K562 (cell line): ENCODE results near the gene FAF2. TPM values are rescaled to one million over a fixed set of nuclear protein-coding genes. Genes with fewer than 3 reads are reported as not detected.

Experiments used
- ATAC-seq: fragments of 200-7000 bp; cut with Tn5 transposase; 3 replicates; pipeline ENCODE4 v1.9.1; 2020; ENCODE audit warnings: moderate library complexity
- BruUV-seq: library from RNA; stranded (reverse); fragments of 400-500 nt; replicated peaks from 2 replicates; lab custom pipeline; 2021; lab: Mats Ljungman, UMichigan
- CTCF ChIA-PET: fragments of 300-600 bp; formaldehyde crosslinking; extraction: SDS; loops from one replicate; lab custom pipeline; 2021; ENCODE audit warnings: low intra/inter-chr PET ratio; lab: Yijun Ruan, JAX
- POLR2A ChIA-PET: fragments of 300-600, 350-650 bp; sonication (Branson Sonifier 250); formaldehyde crosslinking; extraction: SDS; loops from one replicate; lab custom pipeline; 2021; ENCODE audit warnings: antibody characterized with exemption, inconsistent platforms; lab: Yijun Ruan, JAX
- DNase-seq, 4 experiments: peaks; one replicate each; pipeline versions ENCODE4 v3.0.0 to v3.0.0-alpha.2; 2011 to 2018; ENCODE audit warnings: low spot score in 3 of 4, mixed read lengths in 3 of 4; ENCODE audit errors: extremely low read depth in 1 of 4
- FAIRE-seq: peaks from 2 replicates; lab custom pipeline; 2011; peaks lifted over from hg19 to GRCh38; lab: Jason Lieb, UNC
- H2AFZ ChIP-seq: 2 replicates; pipeline ENCODE4 v1.6.0; 2011; ENCODE audit warnings: low read depth, low read length, control low read depth, inconsistent platforms
- H3K27ac ChIP-seq: fragments of 200-600 bp; 3 replicates; pipeline ENCODE4 v1.8.0; 2011; ENCODE audit warnings: low read depth, mild to moderate bottlenecking, control low read depth, inconsistent platforms, low read length, moderate library complexity, mixed read lengths; ENCODE audit errors: extremely low read depth
- H3K27me3 ChIP-seq, 2 experiments: fragments of 300-600 bp in 1 of 2; 2 replicates in 1 of 2; 3 replicates in 1 of 2; pipeline versions ENCODE4 v1.6.0 to v1.8.0; 2011; ENCODE audit warnings: inconsistent platforms in 2 of 2, low read length in 2 of 2, mild to moderate bottlenecking in 1 of 2, mixed read lengths in 1 of 2, moderate library complexity in 1 of 2; ENCODE audit not compliant: control insufficient read depth in 2 of 2, insufficient read depth in 2 of 2
- H3K36me3 ChIP-seq: fragments of 300-600 bp; 3 replicates; pipeline ENCODE4 v1.8.0; 2011; ENCODE audit warnings: mild to moderate bottlenecking, low read length, inconsistent platforms; ENCODE audit not compliant: control insufficient read depth, insufficient read depth
- H3K4me1 ChIP-seq, 2 experiments: fragments of 200-600 bp in 1 of 2; replicated peaks in 1 of 2; 2 replicates in 1 of 2; 3 replicates in 1 of 2; pipeline versions ENCODE4 v1.5.1 to v1.8.0; 2011; ENCODE audit warnings: inconsistent platforms in 2 of 2, low read length in 2 of 2, mild to moderate bottlenecking in 1 of 2, mixed read lengths in 1 of 2, moderate library complexity in 1 of 2; ENCODE audit not compliant: control insufficient read depth in 2 of 2, insufficient read depth in 2 of 2
- H3K4me2 ChIP-seq: 2 replicates; pipeline ENCODE4 v1.6.1; 2011; ENCODE audit warnings: low read length, control low read depth, inconsistent platforms, mixed read lengths; ENCODE audit not compliant: insufficient read depth
- H3K4me3 ChIP-seq: fragments of 200-600 bp; sonication (generic), shearing (Covaris generic); 2 replicates; pipeline ENCODE4 v1.5.1; 2016; ENCODE audit warnings: control low read depth, inconsistent platforms
- H3K79me2 ChIP-seq: fragments of 200-600 bp; 3 replicates; pipeline ENCODE4 v1.8.0; 2011; ENCODE audit warnings: low read length, inconsistent platforms; ENCODE audit not compliant: control insufficient read depth, insufficient read depth
- H3K9ac ChIP-seq, 2 experiments: 2 replicates each; pipeline versions ENCODE4 v1.6.0 to v1.6.1; 2011; ENCODE audit warnings: low read depth in 2 of 2, low read length in 2 of 2, control low read depth in 1 of 2, inconsistent platforms in 1 of 2, mild to moderate bottlenecking in 1 of 2, mixed read lengths in 1 of 2; ENCODE audit not compliant: insufficient read depth in 1 of 2
- H3K9me1 ChIP-seq: one replicate; pipeline ENCODE4 v1.6.0; 2011; ENCODE audit warnings: inconsistent platforms, mild to moderate bottlenecking, low read length, moderate library complexity; ENCODE audit not compliant: control insufficient read depth, insufficient read depth
- H3K9me3 ChIP-seq: replicated peaks from 2 replicates; pipeline ENCODE4 v1.5.1; 2011; ENCODE audit warnings: low read depth, low read length, inconsistent platforms; ENCODE audit not compliant: control insufficient read depth, insufficient read depth
- H4K20me1 ChIP-seq: replicated peaks from 2 replicates; pipeline ENCODE4 v1.6.1; 2011; ENCODE audit warnings: low read length, inconsistent platforms, mixed read lengths; ENCODE audit not compliant: control insufficient read depth, insufficient read depth
- C11orf30 ChIP-seq: fragments of 450-650 bp; IDR thresholded peaks from 2 replicates; pipeline ENCODE4 v1.6.1; 2016; ENCODE audit warnings: low read depth, mild to moderate bottlenecking
- HSF4 ChIP-seq: fragments of 250-450 bp; sonication (Bioruptor Pico); IDR thresholded peaks from 2 replicates; pipeline ENCODE4 v2.1.2; 2022; ENCODE audit warnings: mild to moderate bottlenecking, moderate library complexity, borderline replicate concordance
- JUN ChIP-seq, 2 experiments: sonication (generic) in 1 of 2; formaldehyde crosslinking in 1 of 2; IDR thresholded peaks; 2 replicates each; pipeline versions ENCODE4 v1.6.1 to v1.8.0; 2012 to 2022; ENCODE audit warnings: borderline replicate concordance in 2 of 2, mild to moderate bottlenecking in 2 of 2, improper control_type of control experiment in 1 of 2, low read depth in 1 of 2, low read length in 1 of 2, missing genetic modification reagents in 1 of 2
- MAFF ChIP-seq: IDR thresholded peaks from 2 replicates; pipeline ENCODE4 v1.6.1; 2012; ENCODE audit warnings: low read length, improper control_type of control experiment
- MAFG ChIP-seq: fragments of 450-650 bp; conservative IDR thresholded peaks from 2 replicates; pipeline ENCODE4 v1.6.1; 2016; ENCODE audit warnings: missing genetic modification characterization, missing compliant biosample characterization
- MAFK ChIP-seq: IDR thresholded peaks from 2 replicates; pipeline ENCODE4 v1.6.1; 2011; ENCODE audit warnings: low read length, improper control_type of control experiment
- MCM2 ChIP-seq: fragments of 450-650 bp; IDR thresholded peaks from 2 replicates; pipeline ENCODE4 v1.6.1; 2017; ENCODE audit warnings: low read depth, mild to moderate bottlenecking
- USF2 ChIP-seq: sonication (generic); formaldehyde crosslinking; IDR thresholded peaks from 2 replicates; pipeline ENCODE4 v1.5.0; 2020; ENCODE audit warnings: missing genetic modification reagents
- ZNF12 ChIP-seq: sonication (generic); formaldehyde crosslinking; IDR thresholded peaks from 2 replicates; pipeline ENCODE4 v1.4.0; 2020; ENCODE audit warnings: mild to moderate bottlenecking, missing genetic modification reagents
- ZNF316 ChIP-seq: fragments of 450-650 bp; IDR thresholded peaks from 2 replicates; pipeline ENCODE4 v1.6.1; 2016
- ZNF655 ChIP-seq: fragments of 250-450 bp; sonication (Bioruptor Pico); IDR thresholded peaks from 2 replicates; pipeline ENCODE4 v1.5.0; 2021
- WGBS: fragments of 100-300 bp; shearing (Covaris generic); methylation state at CpG from one replicate; pipeline ENCODE4 v1.1.6; 2016; ENCODE audit warnings: low coverage, mixed read lengths; ENCODE audit not compliant: insufficient coverage; ENCODE audit errors: missing lambda C conversion rate; 5-methylcytosine and 5-hydroxymethylcytosine counted together
- in situ Hi-C: fragments of 300-500 bp; cut with MboI; formaldehyde crosslinking; loops from 4 replicates; pipeline ENCODE4 v1.15.0; 2018; ENCODE audit warnings: inconsistent platforms, mixed read lengths
- intact Hi-C: fragments of 100-400 bp; cut with micrococcal nuclease; formaldehyde crosslinking; loops from 2 replicates; pipeline ENCODE4 v1.14.2; 2022
- polyA plus RNA-seq, 8 experiments: library from polyadenylated mRNA; depleted of rRNA in 4 of 8; stranded (reverse) in 5 of 8; unstranded in 3 of 8; fragments of >200 nt; fragmentation: Nextera tagmentation in 2 of 8; fragmentation: Illumina TruSeq in 1 of 8; extraction: Ambion mirVana in 2 of 8; extraction: Trizol in 1 of 8; gene quantifications; 2 replicates each; pipeline versions ENCODE4 v1.2.1 to v1.2.3, GENCODE V29; 2011 to 2014; ENCODE audit warnings: inconsistent platforms in 1 of 8, missing spikeins in 1 of 8
- total RNA-seq, 7 experiments: library from RNA; depleted of rRNA in 6 of 7; stranded (reverse); fragments of >200 nt in 6 of 7; fragmentation: Illumina TruSeq in 2 of 7; extraction: Trizol in 2 of 7; gene quantifications; 2 replicates each; pipeline versions ENCODE4 v1.2.1 to v1.2.3, GENCODE V29; 2011 to 2021; ENCODE audit warnings: low replicate concordance in 1 of 7

FAF2 gene
- total and polyA plus RNA-seq, 9 of the 15 experiments (the other 6 are each of a cell fraction or from before 2014, with no cell fraction given): 25.0 to 44.6 (median 36.1) TPM

- TF ChIP-seq ZNF655 (CRISPR knock-in tag) (no peak), ZNF12 (CRISPR knock-in tag) (0 out of 2 replicates have a peak, but pooled peaks have one; percentile 23), JUN (IDR thresholded peaks at IDR 0.05; ENCODE audit: borderline replicate concordance, low read depth, low read length) (no peak), JUN (CRISPR knock-in tag; IDR thresholded peaks at IDR 0.05; ENCODE audit: borderline replicate concordance) (no peak)
- TF ChIP-seq, all 486 proteins: peak for 27
These were observed 601 bp upstream of the FAF2 start (continued) for GRCh38 chr5:176447591-176447977.

GRCh38 chr5:176450077-176450476, 1.9 kb downstream of the FAF2 start:
- POLR2A ChIA-PET: interaction anchor here (3.2 kb wide), 1 partner anchor 17 kb away, joined by 22 read pairs; no protein-coding TSS in a partner anchor

More at GRCh38 chr5:176450077-176450476, 1.9 kb downstream of the FAF2 start:
- in situ Hi-C loops: no loop called here
- intact Hi-C loops: no loop called here
- Histone ChIP-seq H3K36me3 (peaks cover 36% of the 10 kb centered on the region), H2AFZ (no peak overlapping the region), H3K79me2 (peaks cover 61% of the 10 kb centered on the region), H3K27ac (no peak overlapping the region), H3K27me3 (no peaks in the 10 kb centered on the region), H3K9me3 (no peaks in the 10 kb centered on the region), H3K4me1 (peaks cover 6 to 21% of the 10 kb centered on the region in 2 experiments; a peak in 4 of 5 replicates), H3K9me1 (no peaks in the 10 kb centered on the region), H4K20me1 (no peaks in the 10 kb centered on the region), H3K4me2 (no peak overlapping the region), H3K4me3 (no peak overlapping the region), H3K9ac (no peak overlapping the region)
- CTCF ChIA-PET: no interaction called here
- DNase-seq (no peak), FAIRE-seq (no peak), ATAC-seq (no peak)
- 79% methylated on average over 1 of the region's 1 CpG for WGBS
- no TSS peak for BruUV-seq
- TF ChIP-seq MAFF: peak; percentile 62
- no peak for TF ChIP-seq HSF4 (CRISPR knock-in tag)
- peak; percentile 71 for TF ChIP-seq C11orf30
- TF ChIP-seq USF2: no peak
- TF ChIP-seq MAFK: peak; percentile 34; the same call in 1 of the 2 replicates
- no peak for TF ChIP-seq MCM2
- peak; percentile 60; the same call in 1 of the 2 replicates for TF ChIP-seq MAFG (tag)
- peak; percentile 89 for TF ChIP-seq ZNF316
